ENCODE results near the gene UQCC2.

DNA sequence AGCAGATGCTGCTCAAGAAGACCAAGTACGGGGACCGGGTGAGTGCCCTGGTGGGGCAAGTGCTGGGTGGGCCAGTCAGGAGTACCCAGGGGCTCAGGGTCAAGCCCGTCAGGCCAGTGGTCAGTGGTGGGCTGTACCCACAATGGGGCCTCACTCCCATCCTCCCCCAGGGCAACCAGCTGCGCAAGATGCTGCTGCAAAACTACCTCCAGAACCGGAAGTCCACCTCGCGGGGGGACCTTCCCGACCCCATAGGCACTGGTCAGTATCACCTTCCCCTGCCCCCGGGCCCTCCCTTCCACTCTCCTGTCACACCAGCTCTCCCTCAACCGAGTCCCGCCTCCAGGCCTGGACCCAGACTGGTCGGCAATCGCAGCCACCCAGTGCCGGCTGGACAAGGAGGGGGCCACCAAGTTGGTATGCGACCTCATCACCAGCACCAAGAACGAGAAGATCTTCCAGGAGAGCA lies 27.0 kb downstream of the UQCC2 start:
- TF ChIP-seq EZH2 (IDR thresholded peaks at IDR 0.05; ENCODE audit: low read depth, low read length, severe bottlenecking) (no peak), CTCF (IDR thresholded peaks at IDR 0.05; ENCODE audit: control extremely low read depth in 1 of 3, insufficient read depth in 1 of 3, low read depth in 1 of 3, low read length in 3 of 3) (no peak)
